IMR-90 (cell line): ENCODE results near the gene STAP1. TPM values are rescaled to one million over a fixed set of nuclear protein-coding genes. Genes with fewer than 3 reads are reported as not detected.

Source experiments
- ATAC-seq: fragments of 200-7000 bp; cut with Tn5 transposase; 2 replicates; pipeline ENCODE4 v1.9.1; 2020; ENCODE audit warnings: low read depth, mild to moderate bottlenecking, moderate library complexity
- BruUV-seq: library from RNA; stranded (reverse); fragments of 400-500 nt; replicated peaks from 2 replicates; lab custom pipeline; 2021; lab: Mats Ljungman, UMichigan
- CTCF ChIA-PET: fragments of 300-600 bp; formaldehyde crosslinking; extraction: SDS; loops from one replicate; lab custom pipeline; 2021; ENCODE audit warnings: antibody characterized with exemption; lab: Yijun Ruan, JAX
- POLR2A ChIA-PET: fragments of 300-600 bp; sonication (Branson Sonifier 250); formaldehyde crosslinking; loops from one replicate; lab custom pipeline; 2022; ENCODE audit warnings: antibody characterized with exemption; ENCODE audit not compliant: unreplicated experiment; lab: Charles Lee
- DNase-seq: peaks from one replicate; pipeline ENCODE4 v3.0.0; 2013
- H2AFZ ChIP-seq: replicated peaks from 2 replicates; pipeline ENCODE3; 2013; ENCODE audit warnings: low read length, mild to moderate bottlenecking; ENCODE audit not compliant: poor library complexity
- H2AK5ac ChIP-seq: 2 replicates; pipeline ENCODE4 v1.6.1; 2013; ENCODE audit warnings: low read depth, low read length, inconsistent platforms
- H2AK9ac ChIP-seq: replicated peaks from 2 replicates; pipeline ENCODE3; 2013; ENCODE audit warnings: mild to moderate bottlenecking, low read depth, low read length, moderate library complexity; ENCODE audit not compliant: poor library complexity
- H2BK120ac ChIP-seq: 2 replicates; pipeline ENCODE4 v1.6.1; 2013; ENCODE audit warnings: low read depth, low read length, inconsistent platforms
- H2BK15ac ChIP-seq: 3 replicates; pipeline ENCODE4 v1.6.1; 2013; ENCODE audit warnings: low read depth, low read length, inconsistent platforms
- H2BK20ac ChIP-seq: 2 replicates; pipeline ENCODE4 v1.6.1; 2013; ENCODE audit warnings: low read depth, mild to moderate bottlenecking, inconsistent platforms, low read length, moderate library complexity
- H2BK5ac ChIP-seq: 2 replicates; pipeline ENCODE4 v1.6.1; 2013; ENCODE audit warnings: mild to moderate bottlenecking, low read depth, low read length, inconsistent platforms; ENCODE audit not compliant: poor library complexity, severe bottlenecking
- H3K14ac ChIP-seq: replicated peaks from 2 replicates; pipeline ENCODE4 v1.6.1; 2013; ENCODE audit warnings: low read depth, low read length, inconsistent platforms
- H3K18ac ChIP-seq: 2 replicates; pipeline ENCODE4 v1.6.1; 2013; ENCODE audit warnings: low read depth, low read length, control low read depth
- H3K23ac ChIP-seq: 2 replicates; pipeline ENCODE4 v1.6.1; 2013; ENCODE audit warnings: low read depth, low read length, inconsistent platforms
- H3K27ac ChIP-seq: 2 replicates; pipeline ENCODE4 v1.5.1; 2013; ENCODE audit warnings: mild to moderate bottlenecking, control low read depth, low read length; ENCODE audit not compliant: insufficient read depth
- H3K27me3 ChIP-seq: 2 replicates; pipeline ENCODE4 v1.6.1; 2013; ENCODE audit warnings: low read length; ENCODE audit not compliant: control insufficient read depth, insufficient read depth
- H3K36me3 ChIP-seq: 2 replicates; pipeline ENCODE4 v1.6.1; 2013; ENCODE audit warnings: low read length, mixed read lengths; ENCODE audit not compliant: control insufficient read depth, insufficient read depth
- H3K4ac ChIP-seq: 2 replicates; pipeline ENCODE4 v1.6.1; 2013; ENCODE audit warnings: low read depth, low read length, inconsistent platforms
- H3K4me1 ChIP-seq: 2 replicates; pipeline ENCODE4 v1.6.1; 2013; ENCODE audit warnings: low read length, mixed read lengths; ENCODE audit not compliant: control insufficient read depth, insufficient read depth
- H3K4me2 ChIP-seq: 2 replicates; pipeline ENCODE4 v1.6.1; 2013; ENCODE audit warnings: low read depth, mild to moderate bottlenecking, control low read depth, low read length, moderate library complexity
- H3K4me3 ChIP-seq: 2 replicates; pipeline ENCODE4 v1.5.1; 2013; ENCODE audit warnings: low read depth, mild to moderate bottlenecking, control low read depth, low read length, moderate library complexity; ENCODE audit not compliant: insufficient read depth
- H3K56ac ChIP-seq: 2 replicates; pipeline ENCODE4 v1.6.1; 2013; ENCODE audit warnings: low read length, inconsistent platforms; ENCODE audit not compliant: insufficient read depth; ENCODE audit errors: extremely low read depth
- H3K79me1 ChIP-seq, 2 experiments: 2 replicates each; pipeline ENCODE4 v1.6.1; 2013; ENCODE audit warnings: low read length in 2 of 2, inconsistent platforms in 1 of 2, low read depth in 1 of 2
- H3K9ac ChIP-seq: 2 replicates; pipeline ENCODE4 v1.6.1; 2013; ENCODE audit warnings: low read depth, low read length, control low read depth
- H3K9me1 ChIP-seq: 2 replicates; pipeline ENCODE4 v1.6.1; 2013; ENCODE audit warnings: low read length, inconsistent platforms; ENCODE audit not compliant: insufficient read depth
- H3K9me3 ChIP-seq: 2 replicates; pipeline ENCODE4 v1.6.1; 2013; ENCODE audit warnings: low read length; ENCODE audit not compliant: control insufficient read depth, insufficient read depth
- H4K20me1 ChIP-seq: 2 replicates; pipeline ENCODE4 v1.6.1; 2013; ENCODE audit warnings: low read length, inconsistent platforms; ENCODE audit not compliant: insufficient read depth
- H4K5ac ChIP-seq: 2 replicates; pipeline ENCODE4 v1.6.1; 2013; ENCODE audit warnings: mild to moderate bottlenecking, low read depth, low read length, control low read depth
- H4K8ac ChIP-seq, 2 experiments: 2 replicates each; pipeline ENCODE4 v1.6.1; 2013; ENCODE audit warnings: low read depth in 2 of 2, low read length in 2 of 2, control low read depth in 1 of 2, inconsistent platforms in 1 of 2
- H4K91ac ChIP-seq: 2 replicates; pipeline ENCODE4 v1.6.1; 2013; ENCODE audit warnings: low read depth, low read length, inconsistent platforms; ENCODE audit not compliant: insufficient read depth
- BHLHE40 ChIP-seq: fragments of 150-350 bp; IDR thresholded peaks from 2 replicates; pipeline ENCODE4 v1.6.1; 2016; ENCODE audit warnings: mild to moderate bottlenecking, low read depth, low read length
- CHD1 ChIP-seq: IDR thresholded peaks from 2 replicates; pipeline ENCODE4 v1.6.1; 2012; ENCODE audit warnings: low read depth, low read length, improper control_type of control experiment
- CTCF ChIP-seq: conservative IDR thresholded peaks from 2 replicates; pipeline ENCODE4 v1.5.1; 2012; ENCODE audit warnings: mild to moderate bottlenecking, low read depth, low read length, improper control_type of control experiment
- ELK1 ChIP-seq: fragments of 150-350 bp; IDR thresholded peaks from 2 replicates; pipeline ENCODE4 v1.6.1; 2016; ENCODE audit warnings: low read depth, mild to moderate bottlenecking, low read length, moderate library complexity, borderline replicate concordance
- FOS ChIP-seq: fragments of 150-350 bp; IDR thresholded peaks from 2 replicates; pipeline ENCODE4 v1.6.1; 2016; ENCODE audit warnings: low read depth, low read length
- MAFK ChIP-seq: IDR thresholded peaks from 2 replicates; pipeline ENCODE4 v1.6.1; 2012; ENCODE audit warnings: low read depth, low read length, improper control_type of control experiment
- MAZ ChIP-seq: IDR thresholded peaks from 2 replicates; pipeline ENCODE4 v1.6.1; 2012; ENCODE audit warnings: low read depth, mild to moderate bottlenecking, low read length, improper control_type of control experiment, moderate library complexity, borderline replicate concordance
- MXI1 ChIP-seq: IDR thresholded peaks from 2 replicates; pipeline ENCODE4 v1.6.1; 2012; ENCODE audit warnings: low read depth, mild to moderate bottlenecking, low read length, moderate library complexity, borderline replicate concordance
- NFE2L2 ChIP-seq: fragments of 150-350 bp; IDR thresholded peaks from 2 replicates; pipeline ENCODE4 v1.6.1; 2016; ENCODE audit warnings: low read depth, mild to moderate bottlenecking, low read length
- POLR2A ChIP-seq: IDR thresholded peaks from 2 replicates; pipeline ENCODE4 v1.6.1; 2012; ENCODE audit warnings: mild to moderate bottlenecking, low read depth, low read length
- RAD21 ChIP-seq: IDR thresholded peaks from 2 replicates; pipeline ENCODE4 v1.6.1; 2012; ENCODE audit warnings: low read length, improper control_type of control experiment
- RCOR1 ChIP-seq: IDR thresholded peaks from 2 replicates; pipeline ENCODE4 v1.6.1; 2012; ENCODE audit warnings: mild to moderate bottlenecking, low read length, improper control_type of control experiment; ENCODE audit not compliant: insufficient replicate concordance
- RFX5 ChIP-seq: IDR thresholded peaks from 2 replicates; pipeline ENCODE4 v1.8.0; 2012; ENCODE audit warnings: low read depth, mild to moderate bottlenecking, low read length, moderate library complexity
- SMC3 ChIP-seq: fragments of 150-350 bp; IDR thresholded peaks from 2 replicates; pipeline ENCODE4 v1.6.1; 2016; ENCODE audit warnings: low read depth, mild to moderate bottlenecking, antibody characterized with exemption, low read length, moderate library complexity
- USF2 ChIP-seq: fragments of 150-350 bp; IDR thresholded peaks from 2 replicates; pipeline ENCODE4 v1.6.1; 2017; ENCODE audit warnings: mild to moderate bottlenecking, antibody characterized with exemption, low read length, low read depth
- WGBS, 2 experiments: methylation state at CpG; one replicate each; pipeline versions ENCODE4 v1.1.5 to v1.1.7; 2013; ENCODE audit warnings: missing lambda C conversion rate in 2 of 2; ENCODE audit not compliant: insufficient read length in 1 of 2; ENCODE audit errors: extremely low coverage in 2 of 2; 5-methylcytosine and 5-hydroxymethylcytosine counted together
- dilution Hi-C: fragments of 300-500 bp; cut with HindIII; formaldehyde crosslinking; loops from one replicate; pipeline ENCODE4 v1.14.3; 2018; ENCODE audit warnings: low sequenced_read_pairs; ENCODE audit not compliant: unreplicated experiment
- in situ Hi-C: fragments of 300-500 bp; cut with MboI; formaldehyde crosslinking; loops from 3 replicates; pipeline ENCODE4 v1.14.3; 2019; ENCODE audit warnings: low sequenced_read_pairs, inconsistent platforms, mixed read lengths
- intact Hi-C: fragments of 100-400 bp; cut with micrococcal nuclease; formaldehyde crosslinking; loops from 2 replicates; pipeline ENCODE4 v1.10.0; 2022
- polyA plus RNA-seq, 3 experiments: library from polyadenylated mRNA; depleted of rRNA; stranded (reverse); fragments of >200 nt; gene quantifications; 2 replicates each; pipeline ENCODE4 v1.2.3, GENCODE V29; 2012; ENCODE audit warnings: low replicate concordance in 1 of 3
- total RNA-seq: library from RNA; depleted of rRNA; stranded (reverse); fragments of >200 nt; gene quantifications from 2 replicates; pipeline ENCODE4 v1.2.3, GENCODE V29; 2012

STAP1 gene
- total and polyA plus RNA-seq, 2 of the 4 experiments (the other 2 are of a cell fraction) = not detected

- Histone ChIP-seq H4K91ac (no peak overlapping the region), H3K36me3 (peaks cover 6% of the 10 kb centered on the region), H3K4ac (no peak overlapping the region), H2BK15ac (no peak overlapping the region), H3K27ac (no peak overlapping the region), H4K20me1 (no peaks in the 10 kb centered on the region), H2AK9ac (no peak overlapping the region), H2BK20ac (no peak overlapping the region), H3K9me3 (no peaks in the 10 kb centered on the region), H3K56ac (no peak overlapping the region), H3K4me1 (no peaks in the 10 kb centered on the region), H3K79me1 (no peaks in the 10 kb centered on the region), H2BK120ac (no peak overlapping the region), H3K4me3 (no peak overlapping the region), H3K18ac (no peak overlapping the region), H3K23ac (no peak overlapping the region), H2BK5ac (no peak overlapping the region), H4K5ac (no peak overlapping the region), H2AK5ac (no peak overlapping the region), H3K4me2 (no peak overlapping the region), H3K9ac (no peak overlapping the region), H3K9me1 (no peaks in the 10 kb centered on the region), H3K14ac (no peak overlapping the region), H2AFZ (no peak overlapping the region), H3K27me3 (no peaks in the 10 kb centered on the region), H4K8ac (no peak overlapping the region)
- in situ Hi-C loops (no loop called here), dilution Hi-C loops (no loop called here), intact Hi-C loops (no loop called here)
- ATAC-seq (no peak), DNase-seq (no peak)
- no CpG with 5 or more reads among the region's 5 CpGs for WGBS, 2 experiments
- ChIA-PET CTCF (no interaction called here), POLR2A (no interaction called here)
- TF ChIP-seq MXI1 (no peak), RCOR1 (no peak), ELK1 (no peak), NFE2L2 (no peak), RFX5 (no peak), USF2 (no peak), MAFK (no peak), MAZ (no peak), FOS (no peak), CHD1 (no peak), RAD21 (no peak), SMC3 (no peak), BHLHE40 (no peak), POLR2A (no peak), CTCF (no peak)
- no TSS peak for BruUV-seq
Measured at GRCh38 chr4:67615119-67615518, 56.6 kb downstream of the STAP1 start.
